MM.1S (cell line): ENCODE data around the gene ZNF670.

ENCODE experiments used
- DNase-seq: peaks from one replicate; pipeline ENCODE4 v3.0.0-alpha.2; 2015
- H2AFZ ChIP-seq: fragments of 300-600 bp; sonication (generic); 2 replicates; pipeline ENCODE4 v1.6.0; 2016; ENCODE audit warnings: antibody characterized with exemption, low read length
- H3F3A ChIP-seq: fragments of 300-600 bp; sonication (generic); 2 replicates; pipeline ENCODE4 v1.6.1; 2016; ENCODE audit warnings: mild to moderate bottlenecking, antibody characterized with exemption, low read length, moderate library complexity, mixed read lengths; ENCODE audit not compliant: insufficient read depth
- H3K27ac ChIP-seq: fragments of 300-600 bp; sonication (generic); 2 replicates; pipeline ENCODE4 v1.5.1; 2016; ENCODE audit warnings: mild to moderate bottlenecking, low read length
- H3K27me3 ChIP-seq: fragments of 300-600 bp; sonication (generic); replicated peaks from 2 replicates; pipeline ENCODE4 v1.6.0; 2016; ENCODE audit warnings: low read length; ENCODE audit not compliant: insufficient read depth
- H3K36me3 ChIP-seq: fragments of 300-600 bp; sonication (generic); replicated peaks from 2 replicates; pipeline ENCODE4 v1.6.1; 2016; ENCODE audit warnings: mild to moderate bottlenecking, low read length, mixed read lengths; ENCODE audit not compliant: insufficient read depth
- H3K4me1 ChIP-seq: fragments of 300-600 bp; sonication (generic); 2 replicates; pipeline ENCODE4 v1.6.1; 2016; ENCODE audit warnings: low read length, mixed read lengths
- H3K4me2 ChIP-seq: fragments of 300-600 bp; sonication (generic); 2 replicates; pipeline ENCODE4 v1.6.0; 2016; ENCODE audit warnings: low read depth, low read length
- H3K4me3 ChIP-seq: fragments of 300-600 bp; sonication (generic); 2 replicates; pipeline ENCODE4 v1.5.1; 2016; ENCODE audit warnings: low read length, mixed read lengths
- H3K79me2 ChIP-seq: fragments of 300-600 bp; sonication (generic); 2 replicates; pipeline ENCODE4 v1.6.1; 2016; ENCODE audit warnings: mixed run types, low read length, mixed read lengths
- H3K9ac ChIP-seq: fragments of 300-600 bp; sonication (generic); 2 replicates; pipeline ENCODE4 v1.6.1; 2016; ENCODE audit warnings: low read length, mixed read lengths
- H3K9me2 ChIP-seq: fragments of 300-600 bp; sonication (generic); replicated peaks from 2 replicates; pipeline ENCODE4 v1.6.1; 2016; ENCODE audit warnings: mild to moderate bottlenecking, low read length, mixed read lengths; ENCODE audit not compliant: insufficient read depth
- H3K9me3 ChIP-seq: fragments of 300-600 bp; sonication (generic); replicated peaks from 2 replicates; pipeline ENCODE4 v1.6.1; 2016; ENCODE audit warnings: mild to moderate bottlenecking, low read length, mixed read lengths; ENCODE audit not compliant: insufficient read depth
- H4K20me1 ChIP-seq: fragments of 300-600 bp; sonication (generic); 2 replicates; pipeline ENCODE4 v1.6.1; 2016; ENCODE audit warnings: mild to moderate bottlenecking, low read length, moderate library complexity, mixed read lengths; ENCODE audit not compliant: insufficient read depth
- EZH2 ChIP-seq: fragments of 300-600 bp; sonication (generic); optimal IDR thresholded peaks from 2 replicates; pipeline ENCODE3; 2017; ENCODE audit warnings: low read depth, mild to moderate bottlenecking, antibody characterized with exemption, low read length, mixed read lengths
- EZH2phosphoT487 ChIP-seq: fragments of 300-600 bp; sonication (generic); IDR thresholded peaks from 2 replicates; pipeline ENCODE4 v1.6.1; 2018; ENCODE audit warnings: antibody characterized with exemption, low read length
- TF ChIP-seq, protein P1 (sequence below): fragments of 300-600 bp; sonication (generic); IDR thresholded peaks from 2 replicates; pipeline ENCODE4 v1.5.1; 2016; ENCODE audit warnings: antibody characterized with exemption, low read length, mixed read lengths

Gene ZNF670

DNA sequence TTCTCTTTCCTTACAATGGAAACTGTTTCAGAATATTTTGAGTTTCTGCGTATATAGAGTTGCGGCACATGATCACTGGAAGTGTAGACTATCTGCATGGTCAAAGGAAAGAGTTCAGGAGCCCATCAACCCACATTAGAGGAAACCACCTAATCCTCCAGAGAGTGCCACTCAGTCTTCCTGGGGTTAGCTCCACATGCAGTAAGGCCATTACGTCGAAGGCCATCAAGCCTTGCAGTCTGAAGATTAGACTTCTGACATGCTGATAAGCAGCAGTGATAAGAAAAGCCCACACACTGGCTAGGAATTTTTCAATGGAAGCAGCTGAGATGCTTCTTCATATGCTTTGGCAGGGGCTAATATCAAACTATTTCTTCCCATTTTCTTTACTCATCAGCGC lies 17.9 kb upstream of the ZNF670 start:
- TF ChIP-seq, protein P1, sequence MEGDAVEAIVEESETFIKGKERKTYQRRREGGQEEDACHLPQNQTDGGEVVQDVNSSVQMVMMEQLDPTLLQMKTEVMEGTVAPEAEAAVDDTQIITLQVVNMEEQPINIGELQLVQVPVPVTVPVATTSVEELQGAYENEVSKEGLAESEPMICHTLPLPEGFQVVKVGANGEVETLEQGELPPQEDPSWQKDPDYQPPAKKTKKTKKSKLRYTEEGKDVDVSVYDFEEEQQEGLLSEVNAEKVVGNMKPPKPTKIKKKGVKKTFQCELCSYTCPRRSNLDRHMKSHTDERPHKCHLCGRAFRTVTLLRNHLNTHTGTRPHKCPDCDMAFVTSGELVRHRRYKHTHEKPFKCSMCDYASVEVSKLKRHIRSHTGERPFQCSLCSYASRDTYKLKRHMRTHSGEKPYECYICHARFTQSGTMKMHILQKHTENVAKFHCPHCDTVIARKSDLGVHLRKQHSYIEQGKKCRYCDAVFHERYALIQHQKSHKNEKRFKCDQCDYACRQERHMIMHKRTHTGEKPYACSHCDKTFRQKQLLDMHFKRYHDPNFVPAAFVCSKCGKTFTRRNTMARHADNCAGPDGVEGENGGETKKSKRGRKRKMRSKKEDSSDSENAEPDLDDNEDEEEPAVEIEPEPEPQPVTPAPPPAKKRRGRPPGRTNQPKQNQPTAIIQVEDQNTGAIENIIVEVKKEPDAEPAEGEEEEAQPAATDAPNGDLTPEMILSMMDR, result no peak
- TF ChIP-seq EZH2, result no peak
- Histone ChIP-seq H3F3A (no peaks in the 10 kb centered on the region), H3K27ac (no peak overlapping the region), H4K20me1 (no peaks in the 10 kb centered on the region), H3K4me3 (no peak overlapping the region), H3K27me3 (no peaks in the 10 kb centered on the region), H3K4me1 (no peaks in the 10 kb centered on the region), H2AFZ (no peak overlapping the region), H3K9me3 (no peaks in the 10 kb centered on the region), H3K79me2 (no peaks in the 10 kb centered on the region), H3K4me2 (no peak overlapping the region), H3K36me3 (peaks cover 22% of the 10 kb centered on the region), H3K9me2 (no peaks in the 10 kb centered on the region), H3K9ac (no peak overlapping the region)
- no peak for DNase-seq

GRCh38 chr1:247096112-247096511 lies 17.5 kb upstream of the ZNF670 start:
- H3K27me3 ChIP-seq, result no peaks in the 10 kb centered on the region
- no peaks in the 10 kb centered on the region for H3K79me2 ChIP-seq
- H3K9ac ChIP-seq, result no peak overlapping the region
- H4K20me1 ChIP-seq, result no peaks in the 10 kb centered on the region
- H3K27ac ChIP-seq, result no peak overlapping the region
- H3K36me3 ChIP-seq, result peaks cover 17% of the 10 kb centered on the region
- no peaks in the 10 kb centered on the region for H3K4me1 ChIP-seq
- no peaks in the 10 kb centered on the region for H3F3A ChIP-seq
- no peaks in the 10 kb centered on the region for H3K9me3 ChIP-seq
- no peak for DNase-seq
- no peak overlapping the region for H2AFZ ChIP-seq
- H3K4me3 ChIP-seq, result no peak overlapping the region
- no peak overlapping the region for H3K4me2 ChIP-seq
- H3K9me2 ChIP-seq, result no peaks in the 10 kb centered on the region
- no peak for TF ChIP-seq EZH2phosphoT487
- no peak for TF ChIP-seq EZH2
- TF ChIP-seq, protein P1, result no peak

DNA sequence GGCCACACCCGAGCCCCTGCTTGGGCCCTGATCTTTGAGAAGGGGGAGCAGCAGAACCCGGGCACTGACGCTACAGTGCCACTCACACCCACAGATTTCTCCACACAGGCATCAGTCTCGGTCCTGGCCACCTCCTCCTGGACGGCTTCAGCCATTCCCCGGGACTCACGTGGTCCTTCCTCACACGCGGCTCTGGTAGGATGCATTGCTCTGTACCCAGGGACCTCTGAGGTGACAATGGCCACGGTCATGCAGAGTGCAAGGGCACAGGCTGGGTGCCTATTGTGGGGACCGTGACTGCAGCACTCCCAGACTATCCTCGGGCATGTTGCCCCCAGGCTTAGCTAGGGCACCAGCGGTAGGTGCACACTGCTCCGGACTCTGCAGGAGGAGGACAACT lies 11.8 kb upstream of the ZNF670 start:
- H3K27me3 ChIP-seq, result no peaks in the 10 kb centered on the region
- no peaks in the 10 kb centered on the region for H4K20me1 ChIP-seq
- no peaks in the 10 kb centered on the region for H3K36me3 ChIP-seq
- no peaks in the 10 kb centered on the region for H3K9me3 ChIP-seq
- H2AFZ ChIP-seq, result no peak overlapping the region
- no peaks in the 10 kb centered on the region for H3K9me2 ChIP-seq
- H3K27ac ChIP-seq, result no peak overlapping the region
- TF ChIP-seq EZH2 (no peak), EZH2phosphoT487 (no peak)
- TF ChIP-seq, protein P1, result no peak
- DNase-seq, result no peak
- H3K79me2 ChIP-seq, result no peaks in the 10 kb centered on the region
- H3K4me1 ChIP-seq, result no peaks in the 10 kb centered on the region
- H3K4me3 ChIP-seq, result no peak overlapping the region
- no peak overlapping the region for H3K4me2 ChIP-seq
- H3F3A ChIP-seq, result no peaks in the 10 kb centered on the region
- H3K9ac ChIP-seq, result no peak overlapping the region
